ENCODE data around the gene PTPRO. TPM values are rescaled to one million over a fixed set of nuclear protein-coding genes. Genes with fewer than 3 reads are reported as not detected.

The PTPRO gene
- total RNA-seq, 1 donor = 3.1 TPM

DNA sequence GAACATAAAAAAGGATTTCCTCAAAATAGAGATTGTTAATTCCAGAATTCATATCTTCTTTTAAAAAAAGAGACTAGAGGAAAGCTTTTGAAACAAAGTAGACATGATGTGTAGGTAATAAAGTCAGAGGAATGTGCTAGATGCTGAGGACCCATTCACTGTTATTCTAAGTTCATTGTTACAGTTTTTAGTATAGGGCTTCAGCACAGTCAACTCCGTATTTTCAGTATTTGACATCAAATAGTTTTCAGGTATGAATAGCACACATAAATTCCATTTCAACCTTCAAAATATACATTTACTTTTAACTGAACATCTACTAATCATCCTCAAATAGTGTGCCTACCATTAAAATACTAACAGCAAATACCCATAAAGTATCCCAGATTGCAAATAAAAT, 239.1 kb downstream of the PTPRO start:
- H3K4me3 ChIP-seq (ENCODE audit: low read depth, low read length) = no peak overlapping the region
- DNase-seq (ENCODE audit: low read depth) = no peak
- TF ChIP-seq, protein P1, sequence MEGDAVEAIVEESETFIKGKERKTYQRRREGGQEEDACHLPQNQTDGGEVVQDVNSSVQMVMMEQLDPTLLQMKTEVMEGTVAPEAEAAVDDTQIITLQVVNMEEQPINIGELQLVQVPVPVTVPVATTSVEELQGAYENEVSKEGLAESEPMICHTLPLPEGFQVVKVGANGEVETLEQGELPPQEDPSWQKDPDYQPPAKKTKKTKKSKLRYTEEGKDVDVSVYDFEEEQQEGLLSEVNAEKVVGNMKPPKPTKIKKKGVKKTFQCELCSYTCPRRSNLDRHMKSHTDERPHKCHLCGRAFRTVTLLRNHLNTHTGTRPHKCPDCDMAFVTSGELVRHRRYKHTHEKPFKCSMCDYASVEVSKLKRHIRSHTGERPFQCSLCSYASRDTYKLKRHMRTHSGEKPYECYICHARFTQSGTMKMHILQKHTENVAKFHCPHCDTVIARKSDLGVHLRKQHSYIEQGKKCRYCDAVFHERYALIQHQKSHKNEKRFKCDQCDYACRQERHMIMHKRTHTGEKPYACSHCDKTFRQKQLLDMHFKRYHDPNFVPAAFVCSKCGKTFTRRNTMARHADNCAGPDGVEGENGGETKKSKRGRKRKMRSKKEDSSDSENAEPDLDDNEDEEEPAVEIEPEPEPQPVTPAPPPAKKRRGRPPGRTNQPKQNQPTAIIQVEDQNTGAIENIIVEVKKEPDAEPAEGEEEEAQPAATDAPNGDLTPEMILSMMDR (IDR thresholded peaks at IDR 0.05; ENCODE audit: insufficient read depth, low read length) = no peak

DNA sequence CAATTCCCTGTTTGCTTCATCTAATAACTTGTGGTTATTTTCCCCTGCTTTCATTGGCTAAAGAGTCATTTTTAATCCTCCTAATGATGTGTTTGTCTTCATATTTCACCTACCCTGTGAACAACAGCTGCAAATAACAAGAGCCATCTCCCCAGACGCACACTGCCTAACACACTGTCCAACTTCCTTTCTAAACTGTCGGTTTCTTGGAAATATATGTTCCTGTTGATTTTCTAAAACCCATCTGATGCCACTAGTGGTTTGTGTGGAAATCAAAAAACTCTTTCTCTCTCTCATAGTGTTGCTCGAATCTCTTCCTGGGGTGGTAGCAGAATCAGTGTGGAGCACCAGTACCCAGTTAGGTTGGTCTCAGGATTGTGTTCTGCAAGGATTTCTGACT, 240.0 kb downstream of the PTPRO start:
- TF ChIP-seq, protein P1 (IDR thresholded peaks at IDR 0.05; ENCODE audit: insufficient read depth, low read length) = no peak
- H3K4me3 ChIP-seq (ENCODE audit: low read depth, low read length) = no peak overlapping the region
- DNase-seq (ENCODE audit: low read depth) = no peak

DNA sequence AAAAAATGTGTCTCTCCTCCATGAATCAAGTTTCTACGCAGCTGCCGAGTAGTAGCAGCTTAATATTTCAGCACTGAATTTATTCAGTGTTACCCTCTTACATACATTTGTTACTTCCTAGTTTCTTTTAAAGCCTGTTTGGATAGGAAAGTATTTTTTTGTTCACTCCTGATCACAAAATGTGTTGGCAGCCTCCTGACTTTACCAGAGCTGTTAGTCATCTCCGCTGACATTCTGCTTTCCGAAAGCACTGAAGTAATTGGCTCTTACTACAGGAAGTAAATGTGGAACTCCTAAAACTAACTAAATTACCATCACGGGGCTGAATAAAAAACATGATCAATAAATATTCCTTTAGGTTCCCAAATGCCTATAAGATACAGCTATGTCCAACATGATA, 241.4 kb downstream of the PTPRO start:
- peak; percentile 87 for DNase-seq (ENCODE audit: low read depth)
- H3K4me3 ChIP-seq (ENCODE audit: low read depth, low read length) = peak overlapping the region; percentile 20
- TF ChIP-seq, protein P1 (IDR thresholded peaks at IDR 0.05; ENCODE audit: insufficient read depth, low read length) = no peak

DNA sequence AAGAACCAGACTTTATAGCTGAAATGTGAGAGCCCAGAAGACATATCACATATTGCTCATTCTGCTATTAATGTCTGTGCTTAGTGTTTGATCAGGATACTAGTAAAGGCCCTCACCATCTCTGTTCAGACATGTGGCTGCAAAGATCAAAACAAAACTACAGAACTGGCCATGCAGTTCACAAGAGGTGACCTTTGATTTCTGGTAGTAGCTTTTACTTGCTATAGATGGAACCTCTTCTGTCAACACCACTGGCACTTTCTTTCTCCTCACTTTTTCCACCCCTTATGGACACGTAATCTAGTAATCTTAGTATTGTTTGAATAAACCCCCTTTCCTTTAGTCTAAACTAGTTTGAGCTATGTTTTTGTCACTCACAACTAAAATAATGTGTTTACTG, 252.0 kb downstream of the PTPRO start:
- TF ChIP-seq, protein P1 (IDR thresholded peaks at IDR 0.05; ENCODE audit: insufficient read depth, low read length) = no peak
- H3K4me3 ChIP-seq (ENCODE audit: low read depth, low read length) = no peak overlapping the region
- no peak for DNase-seq (ENCODE audit: low read depth)

DNA sequence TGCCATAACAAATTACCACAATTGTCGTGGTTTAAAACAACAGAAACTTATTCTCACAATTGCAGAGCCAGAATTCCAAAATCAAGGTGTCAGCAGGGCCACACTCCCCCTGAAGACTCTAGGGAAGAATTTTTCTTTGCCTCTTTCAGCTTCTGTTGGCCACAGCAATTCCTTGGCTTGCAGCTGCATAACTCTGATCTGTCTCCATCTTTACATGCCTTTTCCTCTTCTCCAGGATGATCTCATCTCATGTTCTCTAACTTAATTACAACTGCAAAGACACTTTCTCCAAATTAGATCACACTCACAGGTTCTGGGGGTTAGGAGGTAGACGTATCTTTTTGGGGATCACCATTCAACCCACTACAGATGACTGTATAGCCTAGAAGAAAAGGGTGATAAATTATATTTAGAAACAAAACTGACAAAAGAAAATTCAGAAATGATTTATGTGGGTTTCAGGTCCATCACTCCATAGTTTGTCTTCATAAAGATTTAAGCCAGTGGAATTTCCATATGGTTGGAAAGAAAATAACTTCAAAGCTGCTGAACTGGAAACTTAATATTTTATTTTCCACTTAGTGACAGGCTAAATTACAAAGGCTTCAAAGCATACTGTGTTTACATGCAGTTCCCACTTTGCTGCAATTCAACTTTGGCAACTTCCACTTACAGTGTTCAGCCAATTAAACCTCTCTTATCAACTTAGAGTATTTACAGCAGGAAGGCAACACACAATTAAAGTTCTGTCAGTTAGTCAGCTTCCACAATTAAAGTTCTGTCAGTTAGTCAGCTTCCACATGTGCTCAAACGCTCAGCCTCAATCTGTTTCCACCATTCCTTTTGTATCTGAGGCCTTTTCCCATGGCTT, 253.6 kb downstream of the PTPRO start:
- DNase-seq (ENCODE audit: low read depth) = no peak
- no peak overlapping the region for H3K4me3 ChIP-seq (ENCODE audit: low read depth, low read length)
- TF ChIP-seq, protein P1 (IDR thresholded peaks at IDR 0.05; ENCODE audit: insufficient read depth, low read length) = no peak

DNA sequence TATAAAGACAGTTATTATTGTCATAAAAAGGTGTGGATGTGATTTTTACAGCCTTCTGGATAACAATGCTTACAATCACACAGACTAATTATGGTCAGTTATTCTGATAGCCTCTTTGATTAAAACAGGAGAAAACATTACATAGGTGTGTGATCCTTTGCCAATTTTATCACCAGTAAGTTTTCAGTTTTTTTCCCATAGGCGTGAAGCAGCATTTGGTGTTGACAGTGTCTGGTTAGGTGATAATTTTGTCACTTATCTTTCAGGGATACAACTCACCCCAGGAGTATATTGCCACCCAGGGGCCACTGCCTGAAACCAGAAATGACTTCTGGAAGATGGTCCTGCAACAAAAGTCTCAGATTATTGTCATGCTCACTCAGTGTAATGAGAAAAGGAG, 258.1 kb downstream of the PTPRO start:
- DNase-seq (ENCODE audit: low read depth) = no peak
- H3K4me3 ChIP-seq (ENCODE audit: low read depth, low read length) = no peak overlapping the region
- TF ChIP-seq, protein P1 (IDR thresholded peaks at IDR 0.05; ENCODE audit: insufficient read depth, low read length) = peak; percentile 1

Measured in fibroblast of the aortic adventitia (primary cell).